Thoracic aorta (tissue), 2 donors: Measurements from ENCODE around the gene TMTC2. TPM values are rescaled to one million over a fixed set of nuclear protein-coding genes. Genes with fewer than 3 reads are reported as not detected.

ENCODE experiments used
- ATAC-seq: fragments of 150-250 bp; one replicate; pipeline ENCODE4 v1.8.0; 2017; ENCODE audit warnings: low read depth; ENCODE audit not compliant: insufficient number of reproducible peaks, low FRiP score
- DNase-seq: peaks from one replicate; pipeline ENCODE4 v3.0.0-alpha.2; 2020; ENCODE audit warnings: low spot score
- H3K27ac ChIP-seq, 2 donors: fragments of 200-600 bp; sonication (generic); 1 replicate in 1 of 2; 2 replicates in 1 of 2; pipeline ENCODE4 v1.5.1; 2016; ENCODE audit warnings: mild to moderate bottlenecking in 2 of 2, moderate library complexity in 2 of 2
- H3K27me3 ChIP-seq: fragments of 200-600 bp; sonication (generic); replicated peaks from 2 replicates; pipeline ENCODE4 v1.6.0; 2016; ENCODE audit warnings: mild to moderate bottlenecking; ENCODE audit not compliant: insufficient read depth
- H3K36me3 ChIP-seq: fragments of 200-600 bp; sonication (generic); one replicate; pipeline ENCODE4 v1.5.1; 2016
- H3K4me1 ChIP-seq, 2 donors: fragments of 200-600 bp; sonication (generic); 1 replicate in 1 of 2; 2 replicates in 1 of 2; pipeline versions ENCODE4 v1.5.1 to v1.6.0; 2016; ENCODE audit warnings: low read depth in 2 of 2, mild to moderate bottlenecking in 1 of 2; ENCODE audit not compliant: control insufficient read depth in 1 of 2
- H3K4me3 ChIP-seq: fragments of 200-600 bp; sonication (generic); 2 replicates; pipeline ENCODE4 v1.5.1; 2016; ENCODE audit warnings: mild to moderate bottlenecking
- H3K9me3 ChIP-seq: fragments of 200-600 bp; sonication (generic); 2 replicates; pipeline ENCODE4 v1.5.1; 2016
- total RNA-seq, 2 donors: library from RNA; depleted of rRNA; stranded (reverse); fragments of >200 nt; gene quantifications; one replicate each; pipeline versions ENCODE4 v1.1.0 to v1.2.3, GENCODE V29; 2016
- TF ChIP-seq, protein P1 (sequence below): fragments of 200-600 bp; sonication (generic); IDR thresholded peaks from one replicate; pipeline ENCODE4 v1.5.1; 2019; ENCODE audit warnings: antibody characterized with exemption

Gene TMTC2
- total RNA-seq, 2 donors from 2014 or later: 2.8 to 8.6 TPM

DNA sequence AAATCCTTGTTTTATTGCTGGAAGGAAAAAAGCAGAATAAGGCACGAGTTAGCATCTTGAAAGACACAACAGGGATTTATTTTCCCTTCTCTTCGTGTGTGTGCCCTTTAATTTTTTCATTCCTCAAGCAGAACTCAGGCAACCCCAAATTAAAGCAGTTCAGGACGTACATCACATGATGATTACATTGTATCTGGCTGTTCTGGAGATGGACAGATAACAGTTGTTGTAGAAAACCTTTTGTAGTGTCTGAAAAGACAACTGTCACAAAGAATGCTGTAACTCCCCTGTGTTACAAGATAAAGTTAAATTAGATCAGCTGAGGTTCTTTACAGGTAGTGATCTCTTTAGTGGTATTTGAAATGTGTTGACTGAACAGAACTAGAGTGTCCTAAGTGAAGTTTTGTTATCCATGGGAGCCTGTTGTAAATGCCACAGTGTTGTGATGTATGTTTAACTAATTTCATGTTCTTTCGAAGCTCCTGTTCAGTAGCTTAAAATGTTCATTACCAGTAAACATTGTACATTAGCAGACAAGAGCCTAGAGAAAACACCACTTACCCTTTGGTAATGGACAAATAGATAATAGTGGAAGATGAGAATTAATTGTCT lies 58.5 kb downstream of the TMTC2 start:
- no peak for DNase-seq

DNA sequence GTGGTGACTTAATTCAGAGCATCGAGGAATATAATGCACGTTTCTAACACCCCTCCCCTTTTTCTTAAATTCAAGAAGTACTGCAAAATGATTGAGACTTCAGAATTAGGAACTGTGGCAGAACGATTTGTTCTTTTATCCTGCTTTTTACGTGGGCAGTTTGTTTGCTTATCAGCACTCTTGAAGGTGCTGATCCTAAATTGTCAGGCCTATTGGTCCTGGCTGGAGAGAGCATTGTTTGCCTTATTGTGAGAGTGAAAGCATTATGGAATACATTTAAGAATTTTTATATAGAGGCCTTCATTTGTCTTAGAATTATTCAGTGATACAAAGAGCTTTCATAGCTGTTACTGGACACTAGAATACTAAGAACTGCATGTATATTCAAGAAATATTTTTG lies 59.1 kb downstream of the TMTC2 start:
- no peak overlapping the region for H3K27ac ChIP-seq
- H3K9me3 ChIP-seq: no peaks in the 10 kb centered on the region
- ATAC-seq (no peak), DNase-seq (no peak)
- no peaks in the 10 kb centered on the region for H3K4me1 ChIP-seq
- no peak overlapping the region for H3K4me3 ChIP-seq
- H3K36me3 ChIP-seq: no peaks in the 10 kb centered on the region
- TF ChIP-seq, protein P1, sequence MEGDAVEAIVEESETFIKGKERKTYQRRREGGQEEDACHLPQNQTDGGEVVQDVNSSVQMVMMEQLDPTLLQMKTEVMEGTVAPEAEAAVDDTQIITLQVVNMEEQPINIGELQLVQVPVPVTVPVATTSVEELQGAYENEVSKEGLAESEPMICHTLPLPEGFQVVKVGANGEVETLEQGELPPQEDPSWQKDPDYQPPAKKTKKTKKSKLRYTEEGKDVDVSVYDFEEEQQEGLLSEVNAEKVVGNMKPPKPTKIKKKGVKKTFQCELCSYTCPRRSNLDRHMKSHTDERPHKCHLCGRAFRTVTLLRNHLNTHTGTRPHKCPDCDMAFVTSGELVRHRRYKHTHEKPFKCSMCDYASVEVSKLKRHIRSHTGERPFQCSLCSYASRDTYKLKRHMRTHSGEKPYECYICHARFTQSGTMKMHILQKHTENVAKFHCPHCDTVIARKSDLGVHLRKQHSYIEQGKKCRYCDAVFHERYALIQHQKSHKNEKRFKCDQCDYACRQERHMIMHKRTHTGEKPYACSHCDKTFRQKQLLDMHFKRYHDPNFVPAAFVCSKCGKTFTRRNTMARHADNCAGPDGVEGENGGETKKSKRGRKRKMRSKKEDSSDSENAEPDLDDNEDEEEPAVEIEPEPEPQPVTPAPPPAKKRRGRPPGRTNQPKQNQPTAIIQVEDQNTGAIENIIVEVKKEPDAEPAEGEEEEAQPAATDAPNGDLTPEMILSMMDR: no peak
- no peaks in the 10 kb centered on the region for H3K27me3 ChIP-seq

More for the DNA sequence above, 58.5 kb downstream of the TMTC2 start:
- Histone ChIP-seq H3K27ac (no peak overlapping the region), H3K4me3 (no peak overlapping the region), H3K4me1 (no peaks in the 10 kb centered on the region), H3K27me3 (no peaks in the 10 kb centered on the region), H3K36me3 (no peaks in the 10 kb centered on the region), H3K9me3 (no peaks in the 10 kb centered on the region)
- ATAC-seq: no peak
- TF ChIP-seq, protein P1: no peak

DNA sequence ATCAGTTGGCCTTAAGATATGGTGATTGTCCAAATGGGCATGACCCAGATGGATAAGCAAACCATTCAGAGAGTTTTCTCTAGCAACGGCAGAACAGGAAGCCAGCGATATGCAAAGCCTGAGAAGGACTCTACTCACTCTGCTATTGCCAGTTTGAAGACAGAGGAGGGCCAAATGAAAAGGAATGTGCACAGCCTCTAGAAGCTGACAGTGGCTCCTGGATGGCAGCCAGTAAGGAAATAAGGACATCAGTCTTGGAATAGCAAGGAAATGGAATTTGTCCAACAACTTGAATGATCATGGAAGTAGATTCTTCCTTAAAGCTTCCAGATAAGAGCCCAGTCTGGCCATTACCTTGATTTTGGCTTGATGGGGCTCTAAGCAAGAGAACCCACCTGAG lies 60.0 kb downstream of the TMTC2 start:
- DNase-seq (no peak), ATAC-seq (no peak)
- Histone ChIP-seq H3K4me1 (no peaks in the 10 kb centered on the region), H3K27ac (no peak overlapping the region), H3K9me3 (no peaks in the 10 kb centered on the region), H3K27me3 (no peaks in the 10 kb centered on the region), H3K4me3 (no peak overlapping the region), H3K36me3 (no peaks in the 10 kb centered on the region)
- TF ChIP-seq, protein P1: no peak

DNA sequence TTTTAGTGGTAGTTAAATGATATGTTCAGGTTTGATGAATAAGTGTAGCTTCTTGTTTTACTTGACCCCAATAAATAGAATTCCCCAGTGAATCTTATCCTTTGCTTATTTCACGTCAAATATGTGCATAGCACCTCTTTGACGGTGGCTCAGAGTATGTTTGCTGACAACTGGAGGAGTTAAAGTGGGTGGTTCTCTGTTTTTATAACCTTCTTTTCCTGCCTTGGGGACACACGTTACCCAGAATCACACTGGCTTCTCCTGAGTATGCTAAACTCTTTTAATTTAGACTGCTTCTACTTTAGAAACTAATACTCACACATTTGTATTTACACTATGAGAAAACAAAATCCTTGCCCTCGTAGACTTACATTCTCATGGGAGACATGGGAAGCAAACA lies 62.3 kb downstream of the TMTC2 start:
- no peaks in the 10 kb centered on the region for H3K27me3 ChIP-seq
- DNase-seq (no peak), ATAC-seq (no peak)
- no peak overlapping the region for H3K27ac ChIP-seq
- H3K4me1 ChIP-seq: no peaks in the 10 kb centered on the region
- H3K4me3 ChIP-seq: no peak overlapping the region
- TF ChIP-seq, protein P1: no peak
- no peaks in the 10 kb centered on the region for H3K36me3 ChIP-seq
- no peaks in the 10 kb centered on the region for H3K9me3 ChIP-seq

DNA sequence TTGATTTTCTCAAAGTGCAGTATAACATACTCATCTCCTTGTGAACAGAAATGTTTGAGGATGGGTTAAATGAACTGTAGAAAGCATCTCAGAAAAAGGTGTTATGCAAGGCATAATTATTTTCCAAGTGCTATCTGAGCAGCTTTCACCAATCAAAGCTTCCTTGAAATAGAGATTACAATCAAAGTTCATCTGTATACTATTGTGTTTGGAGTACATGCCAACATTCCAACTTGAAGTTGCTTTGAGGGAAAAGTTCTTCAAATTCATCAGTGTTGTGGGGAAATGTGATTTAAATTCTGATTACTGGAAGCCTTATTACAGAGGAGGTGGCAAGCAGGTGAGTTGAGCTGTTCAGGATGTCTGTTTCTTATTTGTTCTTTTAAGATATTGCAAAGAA lies 68.2 kb downstream of the TMTC2 start:
- TF ChIP-seq, protein P1: no peak
- H3K27ac ChIP-seq: no peak overlapping the region
- no peaks in the 10 kb centered on the region for H3K4me1 ChIP-seq

More for the DNA sequence above, 68.2 kb downstream of the TMTC2 start:
- H3K9me3 ChIP-seq: no peaks in the 10 kb centered on the region
- DNase-seq (no peak), ATAC-seq (no peak)
- H3K27me3 ChIP-seq: no peaks in the 10 kb centered on the region
- H3K4me3 ChIP-seq: no peak overlapping the region
- H3K36me3 ChIP-seq: no peaks in the 10 kb centered on the region
